ENCODE results near the gene PDE1A. TPM values are rescaled to one million over a fixed set of nuclear protein-coding genes. Genes with fewer than 3 reads are reported as not detected.

PDE1A gene
- total and polyA plus RNA-seq, 2 of the 13 experiments (the other 11 are each of a cell fraction or from before 2014, with no cell fraction given), result not detected

DNA sequence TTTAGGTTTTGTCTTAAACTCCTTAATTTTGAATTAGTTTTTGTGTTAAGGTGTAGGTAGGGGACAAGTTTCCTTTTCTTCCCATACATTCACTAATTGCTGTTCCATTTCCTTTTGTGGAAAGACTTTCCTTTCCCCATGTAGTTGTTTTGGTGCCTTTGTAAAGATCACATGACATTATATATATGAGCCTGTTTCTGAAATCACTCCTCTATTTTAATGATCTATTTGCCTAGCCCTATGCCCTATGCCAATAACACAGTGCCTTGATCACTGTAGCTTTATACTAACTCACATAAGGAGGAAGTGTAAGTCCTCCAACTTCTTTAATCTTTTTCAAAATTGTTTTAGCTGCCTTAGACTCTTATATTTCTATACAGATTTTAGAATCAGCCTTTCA is 229.3 kb downstream of the PDE1A start:
- Histone ChIP-seq H3K27ac (ENCODE audit: extremely low read length, insufficient read depth, low read length) (no peak overlapping the region), H3K9ac (ENCODE audit: insufficient read depth, low read depth, low read length) (no peak overlapping the region), H3K4me3 (replicated peaks in 1 of 3; ENCODE audit: insufficient read depth in 1 of 3, low read depth in 2 of 3, low read length in 3 of 3) (no peak overlapping the region), H3K27me3 (ENCODE audit: control insufficient read depth in 1 of 2, insufficient read depth in 2 of 2, low read length in 2 of 2) (no peaks in the 10 kb centered on the region), H4K20me1 (ENCODE audit: insufficient read depth, low read length) (no peaks in the 10 kb centered on the region), H3K36me3 (replicated peaks in 1 of 2; ENCODE audit: control insufficient read depth in 1 of 2, insufficient read depth in 2 of 2, low read length in 2 of 2) (no peaks in the 10 kb centered on the region), H3K9me3 (ENCODE audit: low read length) (no peaks in the 10 kb centered on the region), H3K4me1 (ENCODE audit: insufficient read depth, low read length) (no peaks in the 10 kb centered on the region), H3K4me2 (ENCODE audit: low read depth, low read length) (no peak overlapping the region), H2AFZ (ENCODE audit: low read length) (no peak overlapping the region), H3K79me2 (ENCODE audit: insufficient read depth, low read length) (no peaks in the 10 kb centered on the region)
- no peak for ATAC-seq
- in situ Hi-C loops (cut with HindIII; ENCODE audit: extremely low pct_ligation_motif_present, low pct_unique_long_range_greater_than_20kb) (no loop called here), intact Hi-C loops (cut with micrococcal nuclease; ENCODE audit: unreplicated experiment) (no loop called here)
- BruUV-seq (replicated peaks), result no TSS peak
- DNase-seq (ENCODE audit: low spot score), result no peak
- ChIA-PET POLR2A (no interaction called here), CTCF (ENCODE audit: low intra/inter-chr PET ratio, low total read pairs) (no interaction called here)
- TF ChIP-seq NR2F1 (CRISPR knock-in tag; IDR thresholded peaks at IDR 0.05) (no peak), KAT2B (IDR thresholded peaks at IDR 0.05; ENCODE audit: borderline replicate concordance, low read depth, low read length) (no peak), SRSF1 (optimal IDR thresholded peaks at IDR 0.05; ENCODE audit: low read depth, low read length) (no peak), SMARCE1 (IDR thresholded peaks at IDR 0.05; ENCODE audit: borderline replicate concordance) (no peak), SRF (IDR thresholded peaks at IDR 0.05; ENCODE audit: low read depth, low read length) (no peak), EEA1 (CRISPR knock-in tag; IDR thresholded peaks at IDR 0.05; ENCODE audit: borderline replicate concordance) (no peak), SOX6 (IDR thresholded peaks at IDR 0.05) (no peak), SOX6 (CRISPR knock-in tag; IDR thresholded peaks at IDR 0.05) (no peak), CCAR2 (optimal IDR thresholded peaks at IDR 0.05; ENCODE audit: low read depth, low read length) (no peak)
- FAIRE-seq, result no peak

GRCh38 chr2:182193291-182193690 is 233.5 kb downstream of the PDE1A start:
- CTCF ChIA-PET (ENCODE audit: low intra/inter-chr PET ratio, low total read pairs), result no interaction called here
- Histone ChIP-seq H3K27ac (ENCODE audit: extremely low read length, insufficient read depth, low read length) (no peak overlapping the region), H3K27me3 (ENCODE audit: control insufficient read depth in 1 of 2, insufficient read depth in 2 of 2, low read length in 2 of 2) (no peaks in the 10 kb centered on the region), H3K36me3 (replicated peaks in 1 of 2; ENCODE audit: control insufficient read depth in 1 of 2, insufficient read depth in 2 of 2, low read length in 2 of 2) (no peaks in the 10 kb centered on the region), H3K4me2 (ENCODE audit: low read depth, low read length) (no peak overlapping the region), H4K20me1 (ENCODE audit: insufficient read depth, low read length) (no peaks in the 10 kb centered on the region), H3K4me3 (replicated peaks in 1 of 3; ENCODE audit: insufficient read depth in 1 of 3, low read depth in 2 of 3, low read length in 3 of 3) (no peak overlapping the region), H3K4me1 (ENCODE audit: insufficient read depth, low read length) (no peaks in the 10 kb centered on the region), H2AFZ (ENCODE audit: low read length) (no peak overlapping the region), H3K9ac (ENCODE audit: insufficient read depth, low read depth, low read length) (no peak overlapping the region), H3K79me2 (ENCODE audit: insufficient read depth, low read length) (no peaks in the 10 kb centered on the region), H3K9me3 (ENCODE audit: low read length) (no peaks in the 10 kb centered on the region)
- WGBS (ENCODE audit: low lambda C conversion rate), result 19% methylated on average over 5 of the region's 5 CpGs
- intact Hi-C loops (cut with micrococcal nuclease; ENCODE audit: unreplicated experiment), result no loop called here
- DNase-seq (ENCODE audit: low spot score) (no peak), FAIRE-seq (no peak), ATAC-seq (no peak)
- in situ Hi-C loops (cut with HindIII; ENCODE audit: extremely low pct_ligation_motif_present, low pct_unique_long_range_greater_than_20kb), result no loop called here
- BruUV-seq (replicated peaks), result no TSS peak
- POLR2A ChIA-PET, result no interaction called here
- TF ChIP-seq ZKSCAN5 (CRISPR knock-in tag; IDR thresholded peaks at IDR 0.05) (no peak), TCF12 (IDR thresholded peaks at IDR 0.05) (no peak), TCF12 (CRISPR knock-in tag; IDR thresholded peaks at IDR 0.05) (no peak), FOXK1 (CRISPR knock-in tag; IDR thresholded peaks at IDR 0.05; ENCODE audit: borderline replicate concordance, low read depth) (no peak), ELK4 (CRISPR knock-in tag; IDR thresholded peaks at IDR 0.05; ENCODE audit: borderline replicate concordance) (no peak), TBP (CRISPR knock-in tag; IDR thresholded peaks at IDR 0.05) (no peak), PAWR (CRISPR knock-in tag; IDR thresholded peaks at IDR 0.05; ENCODE audit: borderline replicate concordance) (no peak)
- TF ChIP-seq, protein P1, sequence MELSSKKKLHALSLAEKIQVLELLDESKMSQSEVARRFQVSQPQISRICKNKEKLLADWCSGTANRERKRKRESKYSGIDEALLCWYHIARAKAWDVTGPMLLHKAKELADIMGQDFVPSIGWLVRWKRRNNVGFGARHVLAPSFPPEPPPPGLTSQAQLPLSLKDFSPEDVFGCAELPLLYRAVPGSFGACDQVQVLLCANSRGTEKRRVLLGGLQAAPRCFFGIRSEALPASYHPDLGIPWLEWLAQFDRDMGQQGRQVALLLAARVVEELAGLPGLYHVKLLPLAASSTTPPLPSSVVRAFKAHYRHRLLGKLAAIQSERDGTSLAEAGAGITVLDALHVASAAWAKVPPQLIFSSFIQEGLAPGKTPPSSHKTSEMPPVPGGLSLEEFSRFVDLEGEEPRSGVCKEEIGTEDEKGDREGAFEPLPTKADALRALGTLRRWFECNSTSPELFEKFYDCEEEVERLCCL (CRISPR knock-in tag; IDR thresholded peaks at IDR 0.05; ENCODE audit: borderline replicate concordance), result no peak

All from HepG2 (cell line).